Hair follicle dermal papilla cell (primary cell): ENCODE measurements around the gene SEC24A. TPM values are rescaled to one million over a fixed set of nuclear protein-coding genes. Genes with fewer than 3 reads are reported as not detected.

ENCODE experiments used
- small RNA-seq: library from RNA; depleted of rRNA; stranded (forward); fragments of <200 nt; gene quantifications from one replicate; pipeline ENCODE3, GENCODE V24; 2012
- total RNA-seq: library from RNA; depleted of rRNA; stranded (reverse); fragments of >200 nt; gene quantifications from 2 replicates; pipeline ENCODE4 v1.2.3, GENCODE V29; 2012

SEC24A gene
- 36.6 and 45.6 TPM in 2 replicates for total RNA-seq

DNA sequence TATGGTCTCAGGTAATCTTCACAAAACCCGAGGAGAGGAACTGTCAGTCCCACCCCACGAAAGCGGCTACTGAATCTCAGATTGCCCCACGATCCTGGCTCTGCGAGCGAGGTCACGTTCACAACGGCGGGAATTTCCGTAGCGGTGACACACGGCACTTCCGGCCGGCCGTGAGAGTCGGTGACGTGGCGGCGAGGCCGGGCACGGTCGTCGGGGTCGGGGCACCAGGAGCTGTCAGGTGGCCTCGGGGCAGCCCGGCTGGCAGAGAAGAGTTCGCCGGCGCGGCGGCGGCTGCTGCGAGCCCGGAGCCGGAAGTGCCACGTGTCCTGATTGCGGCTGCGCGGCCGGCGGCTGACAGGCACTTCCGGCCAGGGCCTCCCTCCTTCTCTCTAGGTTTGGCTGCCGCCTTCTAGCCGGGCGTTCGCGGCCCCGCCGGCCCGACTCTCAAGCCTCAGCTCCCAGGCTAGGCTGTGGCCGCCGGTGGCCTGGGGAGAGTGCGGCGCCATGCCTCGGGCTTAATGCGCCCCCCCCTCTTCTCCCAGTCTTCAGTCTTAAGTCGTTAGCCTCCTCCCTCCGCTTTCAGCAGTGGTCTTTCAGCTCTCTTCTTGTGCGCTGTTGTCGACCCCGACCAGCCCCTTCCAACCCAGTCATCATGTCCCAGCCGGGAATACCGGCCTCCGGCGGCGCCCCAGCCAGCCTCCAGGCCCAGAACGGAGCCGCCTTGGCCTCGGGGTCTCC lies at the start of gene SEC24A:
Gene SEC24A (plus strand): TSS at position 361 of the 738 bp plus-strand sequence. CDS start 292 bp downstream, at position 653.

DNA sequence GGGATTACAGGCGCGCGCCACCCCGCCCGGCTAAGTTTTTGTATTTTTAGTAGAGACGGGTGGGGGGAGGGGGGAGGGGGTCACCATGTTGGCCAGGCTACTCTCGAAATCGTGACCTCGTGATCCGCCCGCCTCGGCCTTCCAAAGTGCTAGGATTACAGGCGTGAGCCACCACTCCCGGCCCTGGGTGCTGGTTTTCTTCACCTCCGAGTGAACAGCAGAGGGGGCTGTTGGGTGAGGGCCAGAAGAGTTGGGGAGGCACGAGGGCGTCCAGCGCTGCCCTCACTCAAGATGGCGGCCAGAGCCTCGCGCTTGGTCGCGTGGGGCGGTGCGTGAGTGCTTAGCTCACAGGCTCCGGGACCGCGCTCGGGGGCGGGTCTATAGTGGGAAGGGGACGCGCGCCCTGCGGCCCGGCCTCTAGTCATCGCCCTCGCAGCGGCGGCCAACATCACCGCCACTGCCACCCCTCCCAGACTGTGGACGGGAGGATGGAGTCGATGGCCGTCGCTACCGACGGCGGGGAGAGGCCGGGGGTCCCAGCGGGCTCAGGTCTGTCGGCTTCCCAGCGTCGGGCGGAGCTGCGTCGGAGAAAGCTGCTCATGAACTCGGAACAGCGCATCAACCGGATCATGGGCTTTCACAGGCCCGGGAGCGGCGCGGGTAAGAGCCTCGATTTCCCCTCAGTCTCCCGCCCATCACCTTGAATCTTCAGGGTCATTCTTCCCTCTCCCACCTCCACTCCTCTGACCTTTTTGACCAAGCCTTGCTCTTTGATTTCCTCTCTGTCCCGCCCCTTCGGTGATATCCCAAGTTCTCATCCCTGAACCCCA lies 89.8 kb downstream of the SEC24A start, which contains the start of gene CAMLG:
Gene CAMLG (plus strand): TSS at position 416 of the 830 bp plus-strand sequence. CDS start 73 bp downstream, at position 489.

DNA sequence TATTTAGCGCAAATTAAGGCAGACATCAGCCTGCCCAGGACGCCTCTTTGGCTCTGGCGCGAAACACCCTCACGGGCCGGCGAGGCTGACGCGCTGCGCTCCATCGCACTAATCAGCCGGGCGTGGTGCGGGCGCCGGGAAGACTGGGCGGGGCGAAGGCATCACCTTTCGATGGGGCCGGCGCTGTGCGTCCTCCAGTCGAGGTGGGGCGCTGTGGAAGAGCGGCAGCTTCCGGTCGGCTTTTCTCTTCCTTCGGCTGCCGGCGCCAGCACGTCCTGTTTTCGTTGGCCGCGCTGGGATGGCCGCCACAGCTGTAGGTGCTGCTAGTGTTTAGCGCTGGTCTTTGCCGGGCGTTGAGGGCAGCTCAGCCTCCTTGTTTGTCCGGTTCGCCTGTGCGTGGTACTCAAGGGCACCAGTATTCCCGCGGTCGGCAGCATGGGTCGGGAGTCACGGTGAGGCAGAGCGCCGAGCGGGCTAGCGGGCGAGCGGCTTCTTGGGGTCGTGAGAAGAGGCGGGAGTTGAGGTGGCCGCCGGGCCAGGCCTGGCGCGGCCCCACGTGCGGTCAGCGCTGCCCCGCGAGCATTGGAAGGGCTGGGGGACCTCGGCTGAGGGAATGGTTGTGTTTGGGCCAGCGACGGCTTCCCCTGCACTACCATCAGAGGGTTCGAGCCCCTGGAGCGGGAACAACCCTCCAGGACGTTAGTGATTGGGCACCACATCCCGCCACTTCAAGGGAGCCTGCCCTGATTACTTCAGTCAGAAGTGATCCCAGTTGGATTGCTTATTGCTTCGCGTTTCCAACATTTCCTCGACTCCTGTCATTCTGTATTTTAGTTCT lies 110.1 kb downstream of the SEC24A start, which contains the start of gene DDX46:
Gene DDX46 (plus strand): TSS at position 276 of the 838 bp plus-strand sequence. CDS start 160 bp downstream, at position 436.

Small RNAs within 50 kb of the gene (small RNA-seq; reads per million reads assigned to genes)
- gene RNU6-1164P = not detected
- gene RNU6-1311P = not detected
- gene RNU6-757P = not detected

Other genes with a start within 250 kb of the SEC24A start
- gene CDKN2AIPNL, start 236.9 kb upstream of the SEC24A start, total RNA-seq = 14.6 and 18.3 TPM in 2 replicates
- gene JADE2, start 123.1 kb upstream of the SEC24A start, total RNA-seq = 29.6 and 34.2 TPM in 2 replicates
- 43.1 and 45.9 TPM in 2 replicates for gene SAR1B, start 16.0 kb upstream of the SEC24A start, total RNA-seq
- 29.0 and 35.0 TPM in 2 replicates for gene CAMLG, start 89.8 kb downstream of the SEC24A start, total RNA-seq
- gene DDX46, start 110.0 kb downstream of the SEC24A start, total RNA-seq = 13.8 and 19.3 TPM in 2 replicates
- 40.0 and 53.7 TPM in 2 replicates for gene C5orf24, start 197.2 kb downstream of the SEC24A start, total RNA-seq
- gene TXNDC15, start 225.6 kb downstream of the SEC24A start, total RNA-seq = 113 and 128 TPM in 2 replicates